Measurements from ENCODE around the gene ZNF462.
"Not testable (repeated sequence)": the region's sequence is repeated elsewhere in the genome, so short reads cannot be mapped to it uniquely, and the experiment has no call there.

ZNF462 gene

GRCh38 chr9:106963684-106964083 lies 100.7 kb downstream of the ZNF462 start:
- no peak for DNase-seq

DNA sequence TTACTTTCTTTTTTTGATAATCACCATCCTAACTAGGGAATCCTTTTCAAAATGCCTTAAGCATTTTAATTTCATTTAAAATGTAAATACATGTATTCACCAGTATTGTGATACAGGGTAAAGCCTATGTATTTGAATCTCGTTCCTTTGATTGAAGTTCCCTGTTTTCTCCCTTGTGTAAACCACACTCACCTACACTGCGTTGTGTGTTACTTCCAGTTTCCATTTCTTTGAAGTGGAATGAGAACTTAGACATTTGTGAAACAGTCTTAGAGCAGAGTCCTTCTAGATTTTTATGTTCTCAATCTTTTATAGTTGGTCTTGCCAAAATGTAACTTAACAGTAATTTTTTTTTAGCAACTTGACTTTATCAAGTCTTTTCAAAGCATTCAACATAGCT lies 101.4 kb downstream of the ZNF462 start:
- no peak for DNase-seq

DNA sequence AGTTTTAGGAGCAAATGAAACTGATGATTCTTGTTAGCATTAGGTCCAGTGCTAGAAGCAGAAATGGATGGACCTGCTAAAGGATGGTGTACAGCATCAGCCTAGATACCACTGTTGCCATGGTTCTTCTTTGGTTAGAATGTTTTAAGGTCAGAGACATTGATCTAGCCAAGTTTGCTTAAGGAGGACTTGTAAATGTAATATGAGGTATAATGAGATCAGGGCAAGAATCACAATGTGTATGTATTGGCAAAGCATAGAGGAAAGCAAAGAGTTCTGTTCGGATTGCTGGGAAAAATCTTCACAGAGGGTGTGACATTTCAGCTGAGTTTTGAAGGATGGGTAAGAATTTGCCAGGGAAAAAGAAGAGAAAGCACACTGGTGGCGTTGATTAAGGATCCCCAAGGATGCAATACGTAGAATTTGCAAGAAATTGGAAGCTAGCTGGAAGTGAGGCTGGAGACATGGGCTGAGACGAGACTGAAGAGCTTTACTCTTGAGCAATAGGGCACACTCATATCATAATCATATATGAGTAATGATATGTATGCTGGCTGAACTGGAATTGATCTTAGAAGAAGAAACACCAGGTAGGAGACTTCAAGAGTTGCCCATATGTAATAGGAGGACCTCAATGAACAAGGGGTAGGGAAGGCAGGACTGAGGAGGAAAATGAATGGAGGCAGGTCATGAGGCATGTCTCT lies 102.0 kb downstream of the ZNF462 start:
- no peak for DNase-seq

DNA sequence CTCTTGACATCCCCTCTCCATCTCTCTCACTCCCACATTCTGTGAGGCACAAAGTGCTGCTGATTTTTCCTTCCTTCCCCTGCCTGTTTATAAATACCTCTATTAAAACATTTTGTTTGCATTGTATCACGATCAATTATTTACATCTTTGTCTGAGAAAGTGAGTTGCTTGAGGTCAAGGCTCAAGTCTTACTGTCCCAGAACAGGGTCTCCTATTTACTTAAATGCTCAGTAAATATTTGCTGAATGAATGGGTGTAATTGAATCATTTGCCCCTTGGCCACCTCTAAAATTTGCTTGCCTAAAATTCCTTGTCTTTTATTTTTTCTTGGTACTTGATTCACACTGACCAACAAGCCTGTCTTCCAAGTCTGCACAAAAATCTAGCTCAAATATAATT lies 103.5 kb downstream of the ZNF462 start:
- no peak for DNase-seq

DNA sequence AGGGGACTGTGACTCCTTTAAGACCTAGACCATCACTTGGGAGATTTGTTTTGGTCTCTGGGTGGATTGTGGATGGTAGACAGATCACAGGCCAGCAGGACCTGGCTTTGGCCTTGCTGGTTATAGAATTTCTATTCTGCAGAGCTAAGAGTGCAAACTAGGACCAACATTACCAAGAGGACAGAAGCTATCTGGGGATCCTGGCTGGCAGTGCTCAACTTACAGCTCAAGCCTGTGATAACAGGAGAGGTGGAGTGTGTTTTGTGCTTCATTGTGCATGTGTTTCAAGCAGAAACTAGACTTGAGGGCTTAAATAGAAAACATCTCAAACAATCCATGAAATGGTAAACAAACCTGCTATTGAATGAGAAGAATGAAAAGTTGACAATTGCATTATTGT lies 106.7 kb downstream of the ZNF462 start:
- no peak for DNase-seq

- no peak for DNase-seq
Measured at GRCh38 chr9:106970219-106970975, 107.4 kb downstream of the ZNF462 start.

- no peak for DNase-seq
Measured at GRCh38 chr9:106970976-106971457, 108.1 kb downstream of the ZNF462 start.

DNA sequence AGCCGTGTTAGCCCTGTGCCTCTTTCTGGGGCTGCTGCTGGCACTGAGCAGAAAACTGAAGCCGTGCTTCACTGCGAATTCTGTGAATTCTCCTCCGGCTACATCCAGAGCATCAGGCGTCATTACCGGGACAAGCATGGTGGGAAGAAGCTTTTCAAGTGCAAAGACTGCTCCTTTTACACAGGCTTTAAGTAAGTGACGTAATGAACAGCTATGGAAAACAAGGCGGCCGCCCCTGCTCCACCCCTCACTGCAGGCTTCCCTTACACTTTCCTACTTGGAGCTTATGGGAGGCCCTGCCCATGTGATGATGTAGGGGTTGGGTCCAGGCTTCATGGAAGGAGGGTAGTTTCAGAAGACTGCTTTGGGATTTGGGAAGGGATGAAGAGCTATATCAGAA lies 109.1 kb downstream of the ZNF462 start:
- no peak for DNase-seq

DNA sequence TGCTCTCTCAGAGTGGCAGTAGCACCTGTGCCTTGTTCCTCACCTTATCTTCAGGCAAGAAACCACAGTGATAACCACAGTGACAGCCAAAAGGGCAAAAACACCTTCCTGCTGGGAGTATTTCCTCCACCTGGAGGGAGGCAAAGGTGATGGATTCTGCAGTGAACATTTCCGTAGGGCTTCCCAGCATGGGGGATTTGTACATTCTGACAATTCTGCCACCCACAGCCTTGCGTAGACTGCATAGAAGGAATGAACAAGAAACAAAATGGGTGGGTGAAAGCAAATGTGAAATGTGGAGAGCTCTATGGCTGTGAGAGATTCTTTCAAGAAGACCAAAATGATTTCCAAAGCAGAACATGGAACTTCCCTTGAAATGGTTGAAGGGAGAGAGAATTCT lies 111.4 kb downstream of the ZNF462 start:
- DNase-seq = no peak

DNA sequence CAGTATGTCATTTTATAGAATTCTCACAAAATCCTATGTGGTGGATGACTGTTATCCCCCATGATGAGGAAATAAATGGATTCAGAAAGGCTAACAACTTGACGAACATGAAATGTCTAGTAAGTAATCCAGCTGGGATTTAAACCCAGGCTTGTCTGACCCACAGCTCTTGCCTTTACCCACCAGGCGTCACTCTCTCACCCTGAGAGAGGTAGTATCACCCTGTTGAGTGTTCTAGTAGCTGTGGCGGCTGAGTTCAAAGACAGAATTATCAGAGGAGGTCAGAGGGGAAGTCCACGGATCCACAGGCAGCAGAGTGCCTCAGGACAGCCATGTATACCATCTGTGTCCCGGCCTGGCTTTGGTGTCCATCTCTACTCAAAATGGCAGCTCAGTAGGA lies 113.8 kb downstream of the ZNF462 start:
- no peak for DNase-seq

- DNase-seq = no peak
Measured at GRCh38 chr9:106980551-106981101, 117.7 kb downstream of the ZNF462 start.

DNA sequence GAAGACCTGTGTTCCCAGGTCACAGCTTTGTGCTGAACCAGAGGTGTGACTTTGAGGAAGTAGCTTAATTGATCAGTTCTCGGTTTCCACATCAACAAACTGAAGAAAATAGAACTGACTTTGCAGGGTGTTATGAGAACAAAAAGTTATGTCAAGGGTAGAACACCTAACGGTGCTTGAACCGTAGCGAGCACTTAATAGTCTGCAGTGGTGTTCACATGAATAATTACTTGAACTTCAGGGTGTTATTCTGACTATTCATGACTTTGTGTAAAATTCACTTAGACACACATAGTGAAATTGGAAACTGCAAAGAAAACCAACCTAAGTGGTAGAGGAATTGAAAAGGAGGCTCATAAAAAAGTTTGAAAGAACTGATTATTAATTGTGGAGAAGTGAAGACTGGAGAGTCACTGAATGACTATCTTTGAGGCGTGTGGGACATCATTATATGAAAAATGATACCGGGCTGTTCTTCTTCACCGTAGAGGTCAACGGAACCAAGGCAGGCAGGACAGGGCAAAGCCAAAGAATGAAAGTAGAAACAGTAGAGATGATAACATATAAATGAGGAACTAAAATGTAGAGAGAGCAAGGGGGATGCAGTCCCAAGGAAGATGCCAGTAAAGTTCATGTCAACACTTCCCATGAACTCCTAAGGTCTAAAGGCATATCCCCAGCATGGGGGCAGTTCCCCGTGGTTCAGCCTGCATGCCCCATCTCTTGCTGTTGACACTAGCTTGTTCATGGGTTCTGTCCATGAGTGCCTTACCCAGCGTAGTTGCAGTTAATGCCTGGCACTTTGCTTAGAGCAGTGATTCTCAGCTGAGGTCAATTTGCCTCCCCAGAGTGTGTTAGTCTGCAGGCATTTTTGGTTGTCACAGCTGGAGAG lies 118.7 kb downstream of the ZNF462 start:
- no peak for DNase-seq

- DNase-seq = no peak
Measured at GRCh38 chr9:106982636-106983035, 119.7 kb downstream of the ZNF462 start.

DNA sequence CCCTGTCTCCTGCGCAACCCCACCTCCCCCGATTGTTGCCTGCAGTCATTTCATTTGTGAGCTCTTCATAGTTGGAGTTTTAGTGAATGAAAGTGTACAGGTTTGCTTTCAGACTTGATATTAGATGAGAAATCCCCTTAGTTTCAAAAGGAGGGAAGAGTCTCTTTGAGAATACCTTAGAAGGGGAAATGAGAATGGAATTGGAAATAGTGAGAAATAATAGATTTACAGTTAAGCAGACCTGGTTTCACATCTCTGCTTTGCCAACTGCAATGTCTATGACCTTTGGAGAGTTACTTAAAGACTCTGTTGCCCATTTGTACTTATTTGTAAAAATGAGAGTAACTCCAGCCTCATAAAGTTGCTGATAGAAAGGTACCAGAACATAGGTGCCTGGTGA lies 120.4 kb downstream of the ZNF462 start:
- no peak for DNase-seq

DNA sequence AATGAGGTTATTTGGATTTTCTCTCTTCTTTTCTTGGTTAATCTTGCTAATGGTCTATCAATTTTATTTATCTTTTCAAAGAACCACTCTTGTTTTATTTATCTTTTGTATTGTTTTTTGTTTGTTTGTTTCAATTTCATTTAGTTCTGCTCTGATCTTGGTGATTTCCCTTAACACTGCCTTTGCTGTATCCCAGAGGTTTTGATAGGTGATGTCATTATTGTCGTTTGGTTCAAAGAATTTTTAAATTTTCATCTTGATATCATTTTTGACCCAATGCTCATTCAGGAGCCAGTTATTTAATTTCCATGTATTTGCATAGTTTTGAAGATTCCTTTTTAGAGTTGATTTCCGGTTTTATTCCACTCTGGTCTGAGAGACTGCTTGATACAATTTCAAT lies 126.9 kb downstream of the ZNF462 start:
- not testable (repeated sequence) for DNase-seq

- DNase-seq = no peak
Measured at GRCh38 chr9:106992186-106992585, 129.2 kb downstream of the ZNF462 start.

DNA sequence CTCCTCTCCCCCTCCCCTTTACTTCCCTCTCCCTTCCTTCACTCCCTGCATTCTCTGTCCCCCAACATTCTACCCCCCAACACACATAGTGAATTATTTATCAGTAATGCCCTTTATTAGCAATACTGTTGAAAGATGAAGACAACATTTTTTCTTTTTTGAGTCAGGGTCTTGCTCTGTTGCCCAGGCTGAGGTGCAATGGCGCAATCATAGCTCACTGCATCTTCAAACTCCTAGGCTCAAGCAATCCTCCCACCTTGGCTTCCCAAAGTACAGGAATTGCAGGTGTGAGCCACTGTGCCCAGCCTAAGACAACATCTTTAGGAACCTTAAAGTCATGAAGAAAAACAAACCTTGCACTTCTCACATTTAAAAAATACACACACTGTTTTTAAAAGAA lies 130.6 kb downstream of the ZNF462 start:
- no peak for DNase-seq

DNA sequence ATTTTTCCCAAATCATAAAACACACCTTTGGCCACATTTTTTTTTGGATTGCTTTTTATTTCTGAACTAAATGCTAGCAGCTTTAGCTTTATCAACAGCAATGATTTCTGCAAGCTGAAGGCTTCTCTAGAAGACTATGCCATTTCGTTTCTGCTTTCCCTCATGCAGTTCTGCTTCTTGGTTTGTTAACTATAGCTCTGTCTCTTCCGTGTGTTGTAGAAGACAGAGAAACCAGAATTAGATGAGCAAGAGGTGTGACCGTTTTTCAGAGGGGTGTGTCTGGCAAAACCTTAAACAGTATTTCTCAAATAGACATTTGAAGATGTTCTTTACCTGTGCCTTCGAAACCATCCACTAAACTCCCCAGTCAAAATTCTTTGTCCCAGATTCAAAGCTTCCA lies 131.5 kb downstream of the ZNF462 start:
- DNase-seq = no peak

DNA sequence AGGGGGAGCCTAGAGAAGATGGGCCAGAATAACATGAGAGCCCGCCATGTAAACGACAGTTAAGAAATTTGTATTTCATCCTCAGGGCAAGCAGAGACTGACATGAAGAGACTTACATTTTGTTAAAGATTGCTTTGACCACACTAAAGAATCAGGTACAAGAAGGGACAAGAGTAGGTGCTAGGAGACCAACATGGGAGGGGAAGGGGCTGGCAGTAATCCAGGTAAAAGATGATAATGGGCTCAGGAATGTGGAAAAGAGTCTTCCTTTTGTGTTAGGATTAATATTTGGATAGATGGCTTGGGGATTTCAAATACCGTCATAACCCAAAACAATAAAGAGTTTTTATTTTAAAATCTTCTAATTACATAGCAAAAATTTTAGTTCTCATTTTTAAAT lies 137.3 kb downstream of the ZNF462 start:
- DNase-seq = no peak

DNA sequence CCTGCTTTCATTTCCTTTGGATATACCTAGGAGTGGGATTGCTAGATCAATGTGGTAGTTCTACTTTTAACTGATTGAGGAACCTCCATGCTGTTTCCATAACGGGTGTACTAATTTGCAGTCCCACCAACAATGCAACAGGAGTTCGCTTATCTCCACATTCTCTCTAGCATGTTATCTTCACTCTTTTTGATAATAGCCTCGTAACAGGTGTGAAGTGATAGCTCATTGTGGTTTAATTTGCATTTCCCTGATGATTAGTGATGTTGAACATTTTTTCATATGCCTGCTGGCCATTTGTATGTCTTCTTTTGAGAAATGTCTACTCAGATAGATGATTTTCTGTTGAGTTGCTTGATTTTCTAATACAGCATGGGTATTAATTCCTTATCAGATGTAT lies 142.2 kb downstream of the ZNF462 start:
- DNase-seq = no peak

DNA sequence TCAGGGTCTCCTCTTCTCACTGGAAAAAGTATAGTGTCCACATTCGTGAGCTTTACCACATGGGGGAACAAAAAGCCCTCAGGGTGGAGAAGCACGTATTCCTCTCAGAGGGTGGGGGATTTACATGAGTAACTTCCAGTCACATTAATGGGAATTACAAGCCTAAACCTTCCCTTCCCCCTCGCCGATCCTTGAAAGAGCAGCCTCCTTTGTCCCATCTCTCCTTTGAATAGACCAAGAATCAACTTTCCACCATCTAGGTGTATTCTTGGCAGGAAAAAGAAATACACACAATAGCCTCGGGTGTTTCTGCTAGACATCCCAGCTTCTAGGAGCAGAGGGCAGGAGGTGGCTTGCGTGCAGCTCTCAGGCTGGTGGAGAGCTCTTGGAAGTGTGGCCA lies 144.4 kb downstream of the ZNF462 start:
- no peak for DNase-seq

- DNase-seq = no peak
Measured at GRCh38 chr9:107008011-107008410, 145.0 kb downstream of the ZNF462 start.

- DNase-seq = no peak
Measured at GRCh38 chr9:107008447-107008846, 145.5 kb downstream of the ZNF462 start.

All from NCI-H446 (cell line).